MV-4-11 (cell line): Measurements from ENCODE around the gene SRSF9.
A peak's percentile ranks its signal among the peaks of the same experiment; 100 is the strongest.
"Not testable (repeated sequence)": the region's sequence is repeated elsewhere in the genome, so short reads cannot be mapped to it uniquely, and the experiment has no call there.

ENCODE experiments used
- DNase-seq: peaks from one replicate; lab custom pipeline; 2025; lab: John Stamatoyannopoulos, UW

Gene SRSF9, protein sequence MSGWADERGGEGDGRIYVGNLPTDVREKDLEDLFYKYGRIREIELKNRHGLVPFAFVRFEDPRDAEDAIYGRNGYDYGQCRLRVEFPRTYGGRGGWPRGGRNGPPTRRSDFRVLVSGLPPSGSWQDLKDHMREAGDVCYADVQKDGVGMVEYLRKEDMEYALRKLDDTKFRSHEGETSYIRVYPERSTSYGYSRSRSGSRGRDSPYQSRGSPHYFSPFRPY

GRCh38 chr12:120469450-120470149, at the start of gene SRSF9:
Gene SRSF9 (minus strand): TSS chr12:120469748. CDS start chr12:120469609, 139 bp downstream.
- DNase-seq, result peak; percentile 93

GRCh38 chr12:120519324-120519723, 49.8 kb upstream of the SRSF9 start:
- not testable (repeated sequence) for DNase-seq

DNA sequence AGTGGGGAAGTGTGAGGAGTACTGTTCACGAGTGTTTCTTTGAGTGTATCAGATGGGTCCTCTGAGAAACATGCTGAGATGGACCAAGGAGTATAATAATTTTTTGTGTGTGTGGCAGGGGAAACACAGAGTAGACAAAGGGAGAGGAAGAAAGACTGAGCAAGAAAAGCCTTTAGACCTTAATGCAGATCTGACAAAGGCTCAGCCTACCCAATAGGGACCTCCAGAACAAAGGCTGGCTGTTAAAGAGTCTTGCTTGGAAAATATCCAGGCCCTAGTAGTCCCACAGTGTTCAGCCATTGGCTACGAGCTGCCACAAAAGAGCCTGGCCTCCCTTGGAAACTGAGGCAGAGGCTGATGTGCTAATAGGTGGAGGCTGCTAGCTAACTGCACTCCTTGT, 45.9 kb upstream of the SRSF9 start:
- DNase-seq, result no peak

GRCh38 chr12:120514002-120514401, 44.5 kb upstream of the SRSF9 start:
- DNase-seq, result no peak

- no peak for DNase-seq
These were observed 39.0 kb upstream of the SRSF9 start for GRCh38 chr12:120508537-120508936.

GRCh38 chr12:120504587-120504986, 35.0 kb upstream of the SRSF9 start:
- DNase-seq, result no peak

DNA sequence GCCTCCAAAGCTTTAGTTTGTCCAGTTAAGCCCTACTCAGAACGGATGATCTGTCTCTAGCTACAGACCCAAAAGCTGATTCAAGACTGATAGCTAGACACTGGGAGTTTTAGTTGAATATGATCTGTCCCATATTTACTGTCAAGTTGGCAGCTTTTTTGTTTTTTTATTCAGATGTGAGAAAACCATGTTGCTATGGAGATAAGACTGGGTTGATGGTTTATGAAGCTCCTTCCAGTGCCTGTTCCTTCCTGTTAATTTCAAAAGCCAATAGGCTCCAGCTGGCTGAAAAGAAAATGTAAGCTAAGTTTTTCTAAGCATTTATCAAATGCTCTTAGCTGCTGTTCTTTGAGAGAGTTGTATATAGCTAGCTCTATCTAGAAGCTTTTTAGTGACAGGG, 31.0 kb upstream of the SRSF9 start:
- DNase-seq, result peak; percentile 10

DNA sequence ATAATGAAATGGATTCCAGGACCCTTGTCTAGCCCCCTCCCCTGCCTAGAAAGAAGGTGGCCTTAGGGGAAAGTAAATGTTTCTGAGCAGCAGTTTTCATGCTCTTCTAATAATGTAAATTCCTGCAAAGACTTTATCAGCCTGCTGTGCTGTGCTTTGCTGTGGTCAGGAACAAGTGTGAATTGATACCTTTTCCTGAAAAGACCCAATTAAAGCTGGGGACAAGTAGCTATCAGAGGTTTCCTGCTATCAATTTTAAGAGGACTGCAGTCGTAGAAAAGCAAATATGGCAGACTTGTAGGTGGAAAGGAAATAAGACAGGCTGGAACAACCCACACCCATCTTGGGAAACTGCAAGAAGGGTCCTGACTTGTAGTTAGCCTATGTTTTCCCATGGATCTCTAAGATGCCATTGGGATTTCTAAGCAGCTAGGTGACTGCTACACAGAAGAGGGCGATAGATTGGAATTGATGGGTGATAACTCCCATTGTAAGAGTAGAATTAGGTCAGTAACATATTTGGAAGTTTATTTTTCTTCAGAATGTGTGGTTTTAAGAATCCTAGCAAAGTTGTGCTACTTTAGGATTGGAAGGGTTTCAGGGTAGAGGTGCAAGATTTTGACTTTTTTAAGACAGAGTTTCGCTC, 29.4 kb upstream of the SRSF9 start:
- no peak for DNase-seq

DNA sequence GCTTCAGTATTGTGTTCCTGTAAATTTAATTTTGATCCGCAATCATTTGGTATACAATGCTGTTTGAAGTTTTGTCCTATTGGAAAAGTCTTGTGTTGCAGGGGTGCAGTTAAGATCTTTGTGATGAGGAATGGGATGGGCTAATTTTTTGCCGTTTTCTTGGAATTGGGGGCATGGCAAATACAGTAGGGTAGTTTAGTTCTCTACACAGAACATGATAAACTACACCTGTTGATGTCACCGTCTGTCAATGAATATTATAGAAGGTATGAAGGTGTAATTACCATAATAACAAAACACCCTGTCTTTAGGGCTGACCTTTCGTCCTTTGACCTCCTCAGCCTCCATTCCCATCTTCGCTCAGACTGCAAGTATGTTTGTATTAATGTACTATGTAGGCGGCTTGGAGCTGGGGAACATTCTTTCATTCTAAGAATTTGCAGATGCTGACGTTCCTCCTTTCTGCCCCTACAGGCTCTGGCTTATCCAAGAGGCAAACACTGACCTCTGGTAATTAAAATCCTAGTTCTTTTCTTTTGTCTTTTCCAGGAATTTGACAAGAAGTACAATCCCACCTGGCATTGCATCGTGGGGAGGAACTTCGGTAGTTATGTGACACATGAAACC, 28.1 kb upstream of the SRSF9 start:
- DNase-seq, result no peak

DNA sequence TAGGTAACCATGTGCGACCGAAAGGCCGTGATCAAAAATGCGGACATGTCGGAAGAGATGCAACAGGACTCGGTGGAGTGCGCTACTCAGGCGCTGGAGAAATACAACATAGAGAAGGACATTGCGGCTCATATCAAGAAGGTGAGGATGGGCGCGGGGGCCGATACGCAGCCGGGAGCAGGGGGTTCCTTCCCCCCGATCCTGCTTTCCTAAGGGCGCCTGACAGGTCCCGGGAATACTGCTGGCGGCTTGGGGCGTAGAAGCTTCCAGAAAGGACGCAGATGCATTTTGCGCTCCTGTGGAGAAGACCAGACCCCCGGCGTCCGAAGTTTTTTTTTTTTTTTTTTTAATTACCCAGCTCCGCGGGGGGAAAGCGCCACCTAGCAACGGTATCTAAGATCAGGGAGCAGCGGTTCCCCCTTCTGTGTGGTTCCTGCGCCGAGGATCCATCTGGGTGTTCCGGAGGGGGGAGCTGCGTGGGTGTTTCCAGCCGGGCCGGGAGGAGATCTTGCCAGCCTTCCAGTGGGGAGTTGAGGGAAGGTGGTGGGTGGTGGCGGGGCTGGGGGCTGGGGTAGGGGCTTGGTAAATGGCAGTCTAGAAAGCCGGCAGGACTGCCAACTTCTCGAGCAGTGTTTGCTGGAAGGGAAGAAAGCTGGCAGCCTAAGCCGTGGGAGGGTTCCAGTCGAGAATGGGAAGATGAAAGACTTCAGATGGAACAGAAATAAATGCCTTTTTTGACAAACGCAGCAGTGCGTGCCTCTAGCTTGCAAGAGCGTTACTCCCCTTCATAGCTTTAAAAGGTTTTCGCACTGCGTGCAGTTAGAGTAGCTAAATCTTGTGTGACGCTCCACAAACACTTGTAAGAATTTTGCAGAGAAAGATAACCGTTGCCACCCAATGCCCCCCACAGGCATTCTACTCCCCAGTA, 27.1 kb upstream of the SRSF9 start:
- peak; percentile 51 for DNase-seq

DNA sequence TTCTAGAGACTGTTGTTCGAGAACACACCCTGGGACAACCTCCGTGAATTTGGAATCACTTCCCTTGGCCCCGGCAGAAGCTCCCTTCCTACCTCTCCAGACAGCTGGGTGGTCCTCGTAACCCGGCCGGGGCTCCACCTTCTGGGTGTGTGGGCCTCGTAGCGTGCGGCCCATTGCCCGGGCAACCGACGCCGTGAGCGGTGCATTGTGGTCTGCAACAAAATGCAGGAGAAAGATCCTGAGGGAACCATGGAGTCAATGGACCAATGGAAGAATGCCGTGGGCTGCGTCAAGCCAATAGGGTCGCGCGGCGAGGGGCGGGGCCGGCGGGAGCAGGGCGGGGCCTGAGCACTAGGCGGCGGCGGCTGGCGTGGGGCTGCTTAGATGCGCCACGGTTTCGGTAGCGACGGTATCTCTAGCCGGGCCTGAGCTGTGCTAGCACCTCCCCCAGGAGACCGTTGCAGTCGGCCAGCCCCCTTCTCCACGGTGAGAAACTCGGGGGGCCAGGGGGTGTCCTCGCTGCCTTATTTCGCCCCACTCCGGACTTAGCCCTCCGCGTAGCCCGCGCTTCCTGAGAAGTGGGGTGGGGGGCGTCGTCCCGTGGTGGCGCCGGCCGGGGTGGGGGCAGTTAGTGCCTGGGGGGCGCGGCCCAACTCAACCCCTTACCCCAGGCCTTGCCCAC, 26.3 kb upstream of the SRSF9 start, which contains the start of gene DYNLL1:
DYNLL1 (plus strand) TSS at position 383 of the 682 bp plus-strand sequence. CDS start 309 bp downstream, outside the sequence.
- DNase-seq, result peak; percentile 94

DNA sequence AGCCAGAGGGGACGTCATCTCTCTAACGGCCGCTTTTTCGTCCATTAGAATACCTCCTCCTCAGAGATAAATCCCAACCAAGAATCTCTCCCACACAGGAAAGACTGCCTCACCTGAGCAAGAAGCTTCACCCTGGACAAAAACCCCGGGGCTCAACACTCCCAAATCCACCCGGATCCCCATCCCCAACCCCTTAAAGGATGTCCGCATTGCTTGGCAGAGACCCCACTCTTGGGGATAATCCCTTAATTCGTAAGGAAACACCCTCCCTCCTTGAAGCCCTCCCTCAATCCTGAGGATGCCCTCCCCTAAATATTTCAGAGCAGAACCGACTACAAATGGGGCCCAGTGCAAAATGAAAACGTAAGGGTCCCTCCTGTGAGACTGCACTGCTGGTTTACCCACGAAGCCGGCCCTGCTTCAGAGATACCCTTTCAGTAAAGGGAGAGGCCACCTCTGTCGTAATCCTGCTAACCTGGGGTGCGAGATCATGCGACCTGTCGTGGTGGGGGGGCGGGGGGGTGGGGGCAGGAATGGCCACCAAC, 25.7 kb upstream of the SRSF9 start:
- no peak for DNase-seq

DNA sequence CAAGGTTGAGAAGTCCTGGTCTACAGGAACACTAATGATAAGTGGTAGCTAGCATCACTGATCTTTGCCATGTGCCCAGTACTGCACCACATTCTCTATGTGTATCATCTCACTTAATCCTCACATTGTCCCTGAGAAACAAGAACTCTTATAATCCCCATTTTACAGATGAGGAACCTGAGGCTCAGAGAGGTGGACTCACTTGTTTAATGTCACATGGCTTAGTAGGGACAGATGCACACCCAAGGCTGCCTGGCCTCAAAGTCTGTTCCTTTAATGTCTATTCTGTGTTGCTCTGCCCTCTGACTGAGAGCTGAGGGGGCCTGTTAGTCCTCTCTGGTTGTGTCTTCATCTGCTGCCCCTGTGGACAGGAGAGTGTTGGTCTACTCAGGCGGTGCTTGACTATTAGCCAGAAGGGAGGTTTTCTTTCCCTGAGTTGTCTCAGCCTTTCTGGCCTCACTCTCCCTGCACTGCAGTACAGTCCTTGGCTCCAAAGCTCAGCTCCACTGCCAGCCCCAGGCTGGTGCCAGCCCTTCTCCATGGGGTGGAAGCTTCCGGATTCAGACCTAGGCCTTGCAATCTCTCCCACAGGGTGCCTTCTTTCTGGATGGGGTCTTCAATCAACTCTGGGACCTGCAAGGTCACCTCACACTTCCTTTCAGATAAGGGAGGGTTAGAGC, 21.4 kb upstream of the SRSF9 start:
- DNase-seq, result no peak

DNA sequence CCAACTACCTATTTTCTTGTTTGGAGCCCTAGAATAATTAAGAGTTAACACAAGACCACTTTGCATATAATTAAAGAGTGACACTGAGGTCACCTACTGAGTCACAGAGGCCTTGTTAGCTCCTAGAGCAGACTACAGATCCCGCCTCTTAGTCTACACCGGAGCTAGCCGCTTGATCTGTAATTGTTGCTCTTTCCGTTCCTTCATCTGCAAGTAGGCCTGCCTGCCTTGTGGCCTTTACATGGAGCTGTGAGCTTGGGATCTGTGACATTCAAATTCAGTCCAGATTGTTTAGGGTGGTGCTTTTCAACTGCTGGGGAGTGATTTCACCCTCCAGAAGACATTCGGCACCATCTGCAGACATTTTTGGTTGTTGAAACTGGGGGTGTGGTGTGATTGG, 20.8 kb upstream of the SRSF9 start:
- DNase-seq, result no peak

DNA sequence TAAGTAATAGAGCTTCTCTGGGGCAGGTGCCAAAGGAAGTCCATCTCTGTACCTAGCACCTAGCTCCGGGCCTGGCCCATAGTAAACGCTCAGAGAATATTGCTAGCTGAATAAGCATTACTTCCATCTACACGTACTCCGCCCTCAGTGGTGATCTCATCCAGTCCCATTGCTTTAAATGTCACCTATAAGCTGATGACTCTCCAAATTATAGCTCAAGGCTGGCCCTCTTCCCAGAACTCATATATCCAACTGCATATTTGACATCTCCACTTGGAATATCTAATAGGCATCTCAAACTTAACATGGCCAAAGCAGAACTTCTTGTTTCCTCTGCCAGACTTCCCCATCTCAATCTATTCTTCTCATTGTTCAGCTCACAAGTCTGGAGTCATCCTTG, 19.5 kb upstream of the SRSF9 start:
- no peak for DNase-seq

- DNase-seq, result no peak
These were observed 18.6 kb upstream of the SRSF9 start for GRCh38 chr12:120488057-120488640.

- not testable (repeated sequence) for DNase-seq
These were observed 18.0 kb upstream of the SRSF9 start for GRCh38 chr12:120487552-120487951.

DNA sequence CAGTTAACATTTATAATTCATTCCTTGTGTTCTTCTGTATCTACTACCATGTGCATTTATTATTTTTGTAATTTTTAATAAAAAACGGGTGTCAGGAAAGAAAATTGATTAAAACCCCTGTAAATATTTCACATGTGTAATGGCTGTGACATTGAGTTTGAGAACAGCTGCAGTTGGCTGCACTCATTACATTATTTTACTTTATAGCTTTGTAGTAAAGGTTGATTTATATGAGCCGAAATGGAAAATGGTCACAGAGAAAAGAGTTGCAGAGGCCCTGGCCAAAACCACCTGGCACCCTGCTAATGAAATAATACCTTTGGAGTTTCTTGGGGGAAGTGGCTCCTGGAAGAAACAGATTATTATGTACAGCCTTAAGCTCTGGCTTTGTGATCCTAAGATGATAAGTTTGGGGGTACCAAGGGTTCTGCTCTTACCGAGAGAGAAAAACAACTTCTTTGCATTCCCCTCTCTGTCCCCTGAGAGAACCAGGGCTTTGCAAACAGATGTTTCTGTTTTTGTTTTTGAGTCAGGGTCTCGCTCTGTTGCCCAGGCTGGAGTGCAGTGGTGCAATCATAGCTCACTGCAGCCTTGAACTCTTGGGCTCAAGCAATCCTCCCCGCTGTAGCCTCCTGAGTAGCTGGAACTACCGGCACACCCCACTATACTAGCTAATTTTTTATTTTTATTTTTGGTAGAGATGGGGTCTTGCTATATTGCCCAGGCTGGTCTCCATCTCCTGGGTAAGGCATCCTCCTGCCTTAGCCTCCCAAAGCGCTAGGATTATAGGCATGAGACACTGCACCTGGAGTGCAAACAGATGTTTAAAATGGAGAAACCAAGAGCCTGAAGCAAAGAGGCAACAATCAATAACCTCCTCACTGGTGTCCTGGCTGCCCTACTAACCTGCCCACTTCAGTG, 16.7 kb upstream of the SRSF9 start:
- DNase-seq, result no peak

DNA sequence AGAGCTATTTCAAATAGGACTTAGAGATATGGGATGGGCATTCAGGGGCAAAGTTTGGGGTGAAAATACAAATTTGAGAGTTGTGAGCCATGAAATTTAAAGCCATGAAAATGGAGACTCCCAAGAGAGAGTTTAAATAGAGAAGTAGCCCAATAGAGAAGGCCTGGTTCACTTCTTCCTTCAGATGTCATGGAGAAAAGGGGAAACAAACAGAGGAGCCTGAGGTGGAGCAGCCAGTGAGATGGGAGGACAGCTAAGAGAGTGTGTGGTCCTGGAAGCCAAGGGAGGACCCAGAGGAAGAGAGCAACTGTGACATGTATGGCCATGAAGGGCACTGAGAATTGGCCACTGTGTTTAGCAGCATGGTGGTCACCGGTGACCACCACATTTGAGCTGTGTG, 14.1 kb upstream of the SRSF9 start:
- peak; percentile 68 for DNase-seq
